Esophagus squamous epithelium (tissue), 5 donors: ENCODE data around the gene MBP. TPM values are rescaled to one million over a fixed set of nuclear protein-coding genes. Genes with fewer than 3 reads are reported as not detected.

Experiments
- DNase-seq: peaks from one replicate; lab custom pipeline; 2025; lab: John Stamatoyannopoulos, UW
- H3K27ac ChIP-seq, 4 donors: fragments of 200-600 bp; sonication (generic); one replicate each; pipeline ENCODE4 v1.5.1; 2016 to 2019; ENCODE audit warnings: mild to moderate bottlenecking in 1 of 4
- H3K27me3 ChIP-seq, 4 donors: fragments of 200-600 bp; sonication (generic); 1 replicate in 3 of 4; 2 replicates in 1 of 4; pipeline versions ENCODE4 v1.5.1 to v1.6.0; 2017 to 2021; ENCODE audit warnings: antibody characterized with exemption in 1 of 4
- H3K36me3 ChIP-seq, 3 donors: fragments of 200-600 bp; sonication (generic); one replicate each; pipeline ENCODE4 v1.5.1; 2016 to 2019
- H3K4me1 ChIP-seq, 3 donors: fragments of 200-600 bp; sonication (generic); one replicate each; pipeline ENCODE4 v1.5.1; 2017 to 2019
- H3K4me3 ChIP-seq, 4 donors: fragments of 200-600 bp; sonication (generic); 1 replicate in 3 of 4; 2 replicates in 1 of 4; pipeline ENCODE4 v1.5.1; 2016 to 2019; ENCODE audit warnings: mild to moderate bottlenecking in 2 of 4, moderate library complexity in 1 of 4
- H3K9me3 ChIP-seq, 3 donors: fragments of 200-600 bp; sonication (generic); one replicate each; pipeline ENCODE4 v1.5.1; 2016 to 2019
- POLR2A ChIP-seq, 4 donors: fragments of 450-650 bp; IDR thresholded peaks; one replicate each; pipeline ENCODE4 v1.6.1; 2017; ENCODE audit warnings: antibody characterized with exemption in 4 of 4, mild to moderate bottlenecking in 4 of 4, moderate library complexity in 3 of 4
- WGBS, 2 donors: methylation state at CpG; one replicate each; pipeline ENCODE4 v1.1.5; 2018; 5-methylcytosine and 5-hydroxymethylcytosine counted together
- intact Hi-C: fragments of 100-400 bp; cut with DNase I; formaldehyde crosslinking; loops from one replicate; pipeline ENCODE4 v1.15.0; 2022
- total RNA-seq, 4 donors: library from RNA; depleted of rRNA; stranded (reverse); fragments of >200 nt; gene quantifications; one replicate each; pipeline ENCODE4 v1.1.0, GENCODE V29; 2016
- TF ChIP-seq, protein P1 (sequence below), 6 experiments: fragments of 450-650 bp in 4 of 6; fragments of 200-600 bp in 2 of 6; sonication (generic) in 2 of 6; IDR thresholded peaks; one replicate each; pipeline ENCODE4 v1.5.1; 2016 to 2019; ENCODE audit warnings: antibody characterized with exemption in 6 of 6, mild to moderate bottlenecking in 4 of 6, moderate library complexity in 4 of 6
- donor health status: DM: yes; HTN: yes; CAD: no.

The MBP gene
- total RNA-seq, 4 donors from 2014 or later = 21.9 to 38.9 (median 25.2) TPM

DNA sequence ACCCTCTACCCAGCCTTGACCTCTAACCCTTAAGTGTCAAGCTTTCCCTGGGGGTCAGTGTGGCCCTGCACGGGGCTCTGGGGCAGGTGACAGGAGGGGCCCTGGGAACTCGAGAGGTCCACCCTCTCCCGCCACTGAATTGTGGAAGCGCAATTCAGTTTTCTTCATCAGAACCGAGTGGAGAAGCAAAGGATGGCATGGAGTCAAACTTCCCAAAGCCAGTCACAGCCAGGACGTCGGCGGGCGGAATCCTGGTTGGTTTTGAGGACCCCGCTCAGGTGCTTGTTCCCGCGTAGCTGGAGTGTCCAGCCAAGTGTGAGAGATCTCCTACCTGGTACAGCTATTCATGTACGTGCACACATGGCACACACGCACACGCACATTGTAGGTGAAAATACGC, 62.0 kb downstream of the MBP start:
- Histone ChIP-seq H3K27me3 (no peaks in the 10 kb centered on the region), H3K9me3 (no peaks in the 10 kb centered on the region), H3K4me1 (peaks cover 45 to 95% (median 63%) of the 10 kb centered on the region in 3 donors), H3K4me3 (no peak overlapping the region), H3K27ac (peak overlapping the region; percentile 77 to 87 (median 79)), H3K36me3 (no peaks in the 10 kb centered on the region)
- WGBS, 2 donors = 56 to 95% methylated on average over 11 to 14 of the region's 16 CpGs
- DNase-seq = no peak
- intact Hi-C loops = no loop called here
- TF ChIP-seq POLR2A (IDR thresholded peaks at IDR 0.05) = no peak
- TF ChIP-seq, protein P1, sequence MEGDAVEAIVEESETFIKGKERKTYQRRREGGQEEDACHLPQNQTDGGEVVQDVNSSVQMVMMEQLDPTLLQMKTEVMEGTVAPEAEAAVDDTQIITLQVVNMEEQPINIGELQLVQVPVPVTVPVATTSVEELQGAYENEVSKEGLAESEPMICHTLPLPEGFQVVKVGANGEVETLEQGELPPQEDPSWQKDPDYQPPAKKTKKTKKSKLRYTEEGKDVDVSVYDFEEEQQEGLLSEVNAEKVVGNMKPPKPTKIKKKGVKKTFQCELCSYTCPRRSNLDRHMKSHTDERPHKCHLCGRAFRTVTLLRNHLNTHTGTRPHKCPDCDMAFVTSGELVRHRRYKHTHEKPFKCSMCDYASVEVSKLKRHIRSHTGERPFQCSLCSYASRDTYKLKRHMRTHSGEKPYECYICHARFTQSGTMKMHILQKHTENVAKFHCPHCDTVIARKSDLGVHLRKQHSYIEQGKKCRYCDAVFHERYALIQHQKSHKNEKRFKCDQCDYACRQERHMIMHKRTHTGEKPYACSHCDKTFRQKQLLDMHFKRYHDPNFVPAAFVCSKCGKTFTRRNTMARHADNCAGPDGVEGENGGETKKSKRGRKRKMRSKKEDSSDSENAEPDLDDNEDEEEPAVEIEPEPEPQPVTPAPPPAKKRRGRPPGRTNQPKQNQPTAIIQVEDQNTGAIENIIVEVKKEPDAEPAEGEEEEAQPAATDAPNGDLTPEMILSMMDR (IDR thresholded peaks at IDR 0.05) = no peak

DNA sequence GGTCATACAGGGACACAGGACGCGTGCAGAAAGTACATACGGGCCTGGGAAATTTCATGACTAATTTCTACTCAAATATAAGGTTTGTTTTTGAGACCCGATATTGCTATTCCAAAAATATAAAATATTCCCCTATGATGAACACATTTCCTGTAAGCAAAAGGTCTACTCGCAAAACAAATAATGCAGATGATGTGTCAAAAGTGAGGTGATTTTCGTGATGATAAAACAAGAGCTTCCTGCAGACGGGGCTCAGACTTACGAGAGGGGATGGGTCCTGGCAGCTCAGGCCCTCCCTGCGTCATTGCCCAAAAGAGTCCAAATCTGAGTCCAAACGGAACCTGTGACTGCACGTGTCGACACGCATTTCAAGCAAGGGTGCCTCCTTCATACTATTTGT, 62.7 kb downstream of the MBP start:
- intact Hi-C loops = loop anchor here (10.0 kb wide), 1 partner anchor 65 kb away; the partner anchor contains the start of gene MBP
- peak overlapping the region; percentile 77 to 93 (median 84) for H3K27ac ChIP-seq
- H3K36me3 ChIP-seq = peaks cover 0 to under 1% (median 0%) of the 10 kb centered on the region in 3 donors
- H3K9me3 ChIP-seq = no peaks in the 10 kb centered on the region
- 55 to 63% methylated on average over 13 of the region's 13 CpGs for WGBS, 2 donors
- DNase-seq = no peak
- H3K4me1 ChIP-seq = peaks cover 51 to 97% (median 69%) of the 10 kb centered on the region in 3 donors
- TF ChIP-seq, protein P1 (IDR thresholded peaks at IDR 0.05) = no peak
- TF ChIP-seq POLR2A (IDR thresholded peaks at IDR 0.05) = no peak
- no peaks in the 10 kb centered on the region for H3K27me3 ChIP-seq
- no peak overlapping the region for H3K4me3 ChIP-seq

DNA sequence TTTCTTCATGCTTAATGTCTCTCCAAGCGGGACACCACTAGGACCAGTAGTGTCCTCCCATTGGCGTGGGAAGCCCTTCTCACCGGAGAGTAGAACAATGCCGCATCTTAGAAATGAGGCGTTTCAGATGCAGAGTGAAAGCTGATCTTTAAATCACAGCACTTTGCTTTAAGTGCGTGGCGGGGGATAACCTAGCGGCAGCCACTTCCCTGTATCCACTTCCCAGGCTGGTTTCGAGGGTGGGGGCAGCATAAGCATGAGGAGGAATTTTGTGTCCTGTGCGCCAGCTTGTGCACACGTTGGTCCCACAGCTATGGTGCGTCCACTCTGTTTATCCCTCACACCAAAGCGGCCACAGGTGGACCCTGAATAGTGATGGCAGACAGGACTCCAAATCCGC, 63.1 kb downstream of the MBP start:
- no peak for DNase-seq
- 84 to 94% methylated on average over 9 to 13 of the region's 14 CpGs for WGBS, 2 donors
- peaks cover 0 to 5% (median 0%) of the 10 kb centered on the region in 3 donors for H3K36me3 ChIP-seq
- no peak for TF ChIP-seq POLR2A (IDR thresholded peaks at IDR 0.05)
- TF ChIP-seq, protein P1 (IDR thresholded peaks at IDR 0.05) = no peak
- H3K4me3 ChIP-seq = no peak overlapping the region
- peaks cover 54 to 99% (median 73%) of the 10 kb centered on the region in 3 donors for H3K4me1 ChIP-seq
- H3K9me3 ChIP-seq = no peaks in the 10 kb centered on the region
- no peaks in the 10 kb centered on the region for H3K27me3 ChIP-seq
- intact Hi-C loops = loop anchor here (10.0 kb wide), 1 partner anchor 65 kb away; the partner anchor contains the start of gene MBP
- peak overlapping the region; percentile 77 to 93 (median 84) for H3K27ac ChIP-seq

DNA sequence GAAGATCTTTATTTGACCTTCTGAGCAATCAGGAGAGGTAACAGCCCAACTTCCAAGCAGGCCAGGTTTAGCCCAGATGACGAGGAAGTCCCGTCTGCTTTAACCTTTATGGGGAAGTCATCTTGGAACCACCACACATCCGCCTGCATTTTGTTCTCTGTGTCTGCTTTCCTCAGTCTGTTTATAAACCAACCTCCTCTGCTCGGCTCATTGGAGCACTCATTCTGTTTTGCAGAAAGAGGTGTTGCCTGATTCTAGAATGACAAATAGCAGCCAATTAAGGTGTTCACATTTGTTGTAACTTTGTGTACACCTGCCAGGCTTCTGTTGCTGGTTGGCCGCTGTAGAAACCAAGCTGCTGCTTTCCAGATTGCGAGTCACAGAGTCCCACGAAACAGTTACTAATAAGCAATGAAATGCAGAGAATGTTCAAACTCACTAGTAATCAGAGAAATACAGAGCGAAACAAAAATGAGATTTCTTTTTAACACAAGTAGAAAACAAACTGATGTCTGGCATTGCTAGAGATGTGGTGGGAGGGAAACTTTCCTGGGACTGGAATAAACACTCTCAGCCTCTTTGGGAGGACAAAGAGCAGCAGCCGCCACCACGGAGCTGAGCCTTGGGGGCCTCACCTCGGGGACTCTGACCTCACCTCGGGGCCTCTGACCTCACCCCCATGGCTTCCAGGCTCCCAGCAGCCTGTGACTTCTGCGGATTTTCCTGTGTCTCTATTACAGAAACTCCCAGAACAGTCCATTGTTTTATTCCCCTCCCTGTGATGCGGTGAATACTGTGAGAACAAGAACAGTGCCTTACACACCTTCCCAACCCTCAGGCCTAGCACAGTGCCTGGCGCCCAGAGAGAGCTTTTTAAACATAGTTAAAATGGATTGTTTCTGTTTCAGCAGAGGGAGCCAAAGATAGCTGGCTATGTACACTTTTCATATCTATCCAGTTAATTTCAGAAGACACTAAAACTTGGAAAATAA, 64.0 kb downstream of the MBP start:
- WGBS, 2 donors = 44 to 47% methylated on average over 14 to 15 of the region's 15 CpGs
- peak in 1 of 4 donors; percentile 52 for TF ChIP-seq POLR2A (IDR thresholded peaks at IDR 0.05)
- TF ChIP-seq, protein P1 (IDR thresholded peaks at IDR 0.05) = no peak
- Histone ChIP-seq H3K9me3 (no peaks in the 10 kb centered on the region), H3K4me1 (peaks cover 54 to 97% (median 76%) of the 10 kb centered on the region in 3 donors), H3K27me3 (no peaks in the 10 kb centered on the region), H3K4me3 (no peak overlapping the region), H3K36me3 (peaks cover 0 to 14% (median 0%) of the 10 kb centered on the region in 3 donors), H3K27ac (peak overlapping the region; percentile 77 to 93 (median 84))
- DNase-seq = no peak
- intact Hi-C loops = loop anchor here (10.0 kb wide), 1 partner anchor 66 kb away; the partner anchor contains the start of gene MBP
